Left ventricle myocardium inferior (tissue), 1 donor: ENCODE measurements around the gene GPC5. TPM values are rescaled to one million over a fixed set of nuclear protein-coding genes. Genes with fewer than 3 reads are reported as not detected.
"Not testable (repeated sequence)": the region's sequence is repeated elsewhere in the genome, so short reads cannot be mapped to it uniquely, and the experiment has no call there.

Experiments
- DNase-seq: peaks from one replicate; pipeline ENCODE4 v3.0.0-alpha.2; 2020
- H3K27ac ChIP-seq: fragments of 200-600 bp; replicated peaks from 2 replicates; pipeline ENCODE4 v1.8.0; 2021
- H3K27me3 ChIP-seq: fragments of 200-600 bp; 2 replicates; pipeline ENCODE4 v1.8.0; 2021; ENCODE audit warnings: low read depth
- H3K36me3 ChIP-seq: fragments of 200-600 bp; 2 replicates; pipeline ENCODE4 v1.8.0; 2021
- H3K4me1 ChIP-seq: fragments of 200-600 bp; 2 replicates; pipeline ENCODE4 v1.8.0; 2021
- H3K4me3 ChIP-seq: fragments of 200-600 bp; 2 replicates; pipeline ENCODE4 v1.8.0; 2021; ENCODE audit warnings: mild to moderate bottlenecking, moderate library complexity
- H3K9me3 ChIP-seq: fragments of 200-600 bp; replicated peaks from 2 replicates; pipeline ENCODE4 v1.8.0; 2021
- intact Hi-C: fragments of 100-400 bp; cut with micrococcal nuclease; formaldehyde crosslinking; loops from one replicate; pipeline ENCODE4 v1.11.0; 2022
- total RNA-seq: library from RNA; stranded (reverse); fragmentation: NEBNext Ultra II Directional; extraction: Animal tissue kit (Norgen Biotek cat#: 25700); gene quantifications from one replicate; pipeline ENCODE4 v1.2.1, GENCODE V29; 2021
- TF ChIP-seq, protein P1 (sequence below): fragments of 200-600 bp; IDR thresholded peaks from 2 replicates; pipeline ENCODE4 v1.8.0; 2021; ENCODE audit warnings: antibody characterized with exemption, mild to moderate bottlenecking, borderline replicate concordance
- donor health status: DM: no; HTN: yes; CAD: no; lungs with severe emphysema.

GPC5 gene
- total RNA-seq, 1 donor from 2014 or later = 1.5 TPM

DNA sequence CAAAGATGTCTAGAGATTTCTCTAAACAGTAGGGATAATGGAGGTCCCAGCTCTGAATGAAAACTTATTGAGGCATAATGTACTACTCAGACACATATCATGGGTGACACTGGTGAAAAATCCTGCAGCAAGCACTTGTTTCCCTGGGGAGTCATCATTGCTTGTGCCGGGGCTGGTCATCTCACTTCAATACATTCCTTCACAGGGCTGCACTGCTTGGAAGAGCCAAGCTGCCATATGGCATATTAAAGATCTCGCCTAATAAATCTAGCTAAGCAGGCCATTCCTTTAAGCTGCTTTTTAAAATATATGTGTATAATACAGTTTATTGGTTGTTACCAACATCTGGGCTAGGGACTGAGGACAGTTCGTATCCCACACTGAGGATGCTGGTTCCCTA lies 1496.0 kb downstream of the GPC5 start:
- H3K9me3 ChIP-seq = peaks cover 23% of the 10 kb centered on the region
- H3K4me3 ChIP-seq = no peak overlapping the region
- TF ChIP-seq, protein P1, sequence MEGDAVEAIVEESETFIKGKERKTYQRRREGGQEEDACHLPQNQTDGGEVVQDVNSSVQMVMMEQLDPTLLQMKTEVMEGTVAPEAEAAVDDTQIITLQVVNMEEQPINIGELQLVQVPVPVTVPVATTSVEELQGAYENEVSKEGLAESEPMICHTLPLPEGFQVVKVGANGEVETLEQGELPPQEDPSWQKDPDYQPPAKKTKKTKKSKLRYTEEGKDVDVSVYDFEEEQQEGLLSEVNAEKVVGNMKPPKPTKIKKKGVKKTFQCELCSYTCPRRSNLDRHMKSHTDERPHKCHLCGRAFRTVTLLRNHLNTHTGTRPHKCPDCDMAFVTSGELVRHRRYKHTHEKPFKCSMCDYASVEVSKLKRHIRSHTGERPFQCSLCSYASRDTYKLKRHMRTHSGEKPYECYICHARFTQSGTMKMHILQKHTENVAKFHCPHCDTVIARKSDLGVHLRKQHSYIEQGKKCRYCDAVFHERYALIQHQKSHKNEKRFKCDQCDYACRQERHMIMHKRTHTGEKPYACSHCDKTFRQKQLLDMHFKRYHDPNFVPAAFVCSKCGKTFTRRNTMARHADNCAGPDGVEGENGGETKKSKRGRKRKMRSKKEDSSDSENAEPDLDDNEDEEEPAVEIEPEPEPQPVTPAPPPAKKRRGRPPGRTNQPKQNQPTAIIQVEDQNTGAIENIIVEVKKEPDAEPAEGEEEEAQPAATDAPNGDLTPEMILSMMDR = no peak
- no peaks in the 10 kb centered on the region for H3K27me3 ChIP-seq
- DNase-seq = no peak
- no peaks in the 10 kb centered on the region for H3K4me1 ChIP-seq
- intact Hi-C loops = no loop called here
- no peaks in the 10 kb centered on the region for H3K36me3 ChIP-seq
- no peak overlapping the region for H3K27ac ChIP-seq

DNA sequence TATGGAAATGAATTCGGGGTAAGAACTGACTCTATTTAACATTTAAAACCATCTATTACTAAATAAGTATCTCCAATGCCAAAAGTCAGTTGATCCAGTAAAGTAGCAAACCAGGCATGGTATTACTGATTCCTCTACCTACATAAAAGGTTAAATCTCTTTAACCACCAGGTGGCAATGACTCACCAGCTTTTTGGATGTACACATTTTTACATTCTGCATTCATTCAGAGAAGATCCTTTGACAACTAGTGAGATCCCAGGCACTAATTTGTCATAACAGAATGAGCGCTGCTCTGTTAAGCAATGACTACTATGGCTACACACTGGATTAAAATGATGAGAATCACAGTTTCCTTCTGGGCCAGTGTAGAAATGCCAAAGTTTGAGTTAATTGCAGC lies 1498.4 kb downstream of the GPC5 start:
- intact Hi-C loops = no loop called here
- Histone ChIP-seq H3K4me1 (no peaks in the 10 kb centered on the region), H3K27ac (no peak overlapping the region), H3K4me3 (no peak overlapping the region), H3K9me3 (peaks cover 24% of the 10 kb centered on the region), H3K27me3 (no peaks in the 10 kb centered on the region), H3K36me3 (no peaks in the 10 kb centered on the region)
- no peak for DNase-seq
- TF ChIP-seq, protein P1 = no peak

DNA sequence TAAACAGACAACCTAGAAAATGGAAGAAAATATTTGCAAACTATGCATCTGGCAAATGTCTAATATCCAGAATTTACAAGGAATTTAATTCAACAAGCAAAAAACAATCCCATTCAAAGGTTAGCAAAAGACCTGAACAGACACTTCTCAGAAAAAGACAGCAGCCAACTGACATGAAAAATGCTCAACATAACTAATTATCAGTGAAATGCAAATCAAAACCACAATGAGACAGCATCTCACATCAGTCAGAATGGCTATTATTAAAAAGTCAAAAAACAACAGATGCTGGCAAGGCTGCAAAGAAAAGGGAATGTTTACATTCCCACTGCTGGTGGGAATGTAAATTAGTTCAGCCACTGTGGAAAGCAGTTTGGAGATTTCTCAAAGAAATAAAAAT lies 1500.5 kb downstream of the GPC5 start:
- H3K4me3 ChIP-seq, H3K4me1 ChIP-seq, H3K36me3 ChIP-seq, H3K27ac ChIP-seq, H3K27me3 ChIP-seq, DNase-seq, intact Hi-C loops: not testable (repeated sequence)
- peaks cover 24% of the 10 kb centered on the region for H3K9me3 ChIP-seq

DNA sequence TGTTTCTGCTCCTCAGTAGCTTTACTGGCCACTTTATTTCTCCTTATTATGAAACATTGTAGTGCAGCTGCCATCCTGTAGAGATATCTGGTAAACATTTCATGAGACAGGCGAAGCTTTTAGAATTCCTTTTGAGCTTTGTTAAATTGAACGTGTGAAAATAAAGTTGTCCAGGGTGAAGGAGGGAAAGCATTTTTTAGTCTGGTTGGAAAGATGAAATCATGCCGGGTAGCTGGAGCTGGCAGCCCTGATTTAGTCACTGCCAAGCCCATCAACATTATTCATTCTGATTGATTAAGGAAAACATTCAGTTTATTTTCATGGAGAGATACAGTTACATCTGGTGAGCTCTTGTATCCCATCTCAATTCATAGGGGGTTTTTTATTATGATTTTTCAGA lies 1502.0 kb downstream of the GPC5 start:
- no peak for DNase-seq

DNA sequence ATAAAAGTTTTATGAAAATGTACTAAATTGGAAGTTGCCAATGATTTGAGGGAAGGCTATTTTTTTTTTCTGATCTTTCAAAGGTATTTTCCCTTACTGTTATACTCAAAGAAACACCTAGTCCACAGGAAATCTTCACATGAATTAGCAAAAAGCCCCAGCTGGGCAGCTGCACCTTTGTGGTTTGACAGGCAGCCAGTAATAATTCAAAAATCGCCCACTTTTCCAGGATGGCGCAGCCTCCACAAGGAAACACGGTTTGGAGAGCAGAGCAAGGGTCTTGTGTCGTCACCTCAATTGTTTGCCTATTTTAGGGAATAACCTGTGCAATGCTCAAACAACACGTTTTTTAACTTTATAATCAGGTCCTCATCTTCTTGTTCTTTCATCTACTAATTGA lies 1503.3 kb downstream of the GPC5 start:
- H3K27ac ChIP-seq = no peak overlapping the region
- H3K27me3 ChIP-seq = no peaks in the 10 kb centered on the region
- no peak overlapping the region for H3K4me3 ChIP-seq
- H3K4me1 ChIP-seq = no peaks in the 10 kb centered on the region
- no peak for DNase-seq
- intact Hi-C loops = no loop called here
- TF ChIP-seq, protein P1 = no peak
- no peaks in the 10 kb centered on the region for H3K36me3 ChIP-seq
- peaks cover 38% of the 10 kb centered on the region for H3K9me3 ChIP-seq

More for the DNA sequence above, 1502.0 kb downstream of the GPC5 start:
- Histone ChIP-seq H3K4me3 (no peak overlapping the region), H3K9me3 (peaks cover 31% of the 10 kb centered on the region), H3K27ac (no peak overlapping the region), H3K36me3 (no peaks in the 10 kb centered on the region), H3K27me3 (no peaks in the 10 kb centered on the region), H3K4me1 (no peaks in the 10 kb centered on the region)
- TF ChIP-seq, protein P1 = no peak
- intact Hi-C loops = no loop called here

DNA sequence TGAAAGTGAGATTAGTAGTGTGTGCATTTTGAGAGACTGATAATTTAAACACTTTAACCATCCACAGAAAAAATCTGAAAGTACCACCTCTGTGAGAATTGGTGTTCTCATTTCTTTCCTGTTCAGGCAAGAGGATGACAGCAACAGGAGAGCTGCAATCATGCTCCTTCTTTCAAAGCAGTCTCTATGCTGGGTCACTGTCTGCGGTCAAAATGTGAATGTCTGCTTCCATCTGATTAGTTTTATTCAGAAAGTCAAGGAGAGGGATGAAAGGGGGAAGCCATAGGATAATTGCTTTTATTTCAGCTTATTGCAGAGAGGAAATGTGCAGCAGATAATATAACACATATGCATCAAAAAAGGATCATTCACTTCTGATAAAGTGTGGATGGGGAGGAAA lies 1514.2 kb downstream of the GPC5 start:
- intact Hi-C loops = no loop called here
- H3K27ac ChIP-seq = no peak overlapping the region
- H3K36me3 ChIP-seq = no peaks in the 10 kb centered on the region
- no peaks in the 10 kb centered on the region for H3K27me3 ChIP-seq
- no peaks in the 10 kb centered on the region for H3K4me1 ChIP-seq
- no peak for DNase-seq
- TF ChIP-seq, protein P1 = no peak
- no peaks in the 10 kb centered on the region for H3K9me3 ChIP-seq
- H3K4me3 ChIP-seq = no peak overlapping the region
